Vagina (tissue), 2 donors: Measurements from ENCODE around the gene LEKR1. TPM values are rescaled to one million over a fixed set of nuclear protein-coding genes. Genes with fewer than 3 reads are reported as not detected.

Source experiments
- DNase-seq, 2 donors: peaks; one replicate each; pipeline ENCODE4 v3.0.0-alpha.2; 2017; ENCODE audit errors: extremely low spot score in 2 of 2
- H3K27ac ChIP-seq: fragments of 200-600 bp; sonication (generic); one replicate; pipeline ENCODE4 v1.5.1; 2019
- H3K27me3 ChIP-seq: fragments of 200-600 bp; sonication (generic); one replicate; pipeline ENCODE4 v1.5.1; 2019
- H3K36me3 ChIP-seq, 2 donors: fragments of 200-600 bp; sonication (generic); one replicate each; pipeline ENCODE4 v1.5.1; 2017 to 2019
- H3K4me1 ChIP-seq: fragments of 200-600 bp; sonication (generic); one replicate; pipeline ENCODE4 v1.5.1; 2019
- H3K4me3 ChIP-seq, 2 donors: fragments of 200-600 bp; sonication (generic); 1 replicate in 1 of 2; 2 replicates in 1 of 2; pipeline ENCODE4 v1.5.1; 2016 to 2019
- H3K9me3 ChIP-seq: fragments of 200-600 bp; sonication (generic); one replicate; pipeline ENCODE4 v1.5.1; 2019
- POLR2A ChIP-seq, 2 donors: fragments of 450-650 bp; IDR thresholded peaks; one replicate each; pipeline ENCODE4 v1.6.1; 2017; ENCODE audit warnings: antibody characterized with exemption in 2 of 2, mild to moderate bottlenecking in 2 of 2, moderate library complexity in 2 of 2
- POLR2AphosphoS5 ChIP-seq, 2 donors: sonication (generic); formaldehyde crosslinking; IDR thresholded peaks; one replicate each; pipeline ENCODE4 v1.9.0; 2017; ENCODE audit warnings: antibody characterized with exemption in 2 of 2, mild to moderate bottlenecking in 2 of 2, low read depth in 1 of 2; ENCODE audit not compliant: insufficient read depth in 1 of 2
- intact Hi-C: fragments of 100-400 bp; cut with DNase I; formaldehyde crosslinking; loops from one replicate; pipeline ENCODE4 v1.15.1; 2023
- total RNA-seq: library from RNA; depleted of rRNA; stranded (reverse); fragments of >200 nt; gene quantifications from one replicate; pipeline ENCODE4 v1.2.3, GENCODE V29; 2016
- TF ChIP-seq, protein P1 (sequence below), 3 experiments: fragments of 450-650 bp in 2 of 3; fragments of 200-600 bp in 1 of 3; sonication (generic) in 1 of 3; IDR thresholded peaks; one replicate each; pipeline ENCODE4 v1.5.1; 2017 to 2019; ENCODE audit warnings: antibody characterized with exemption in 3 of 3, mild to moderate bottlenecking in 2 of 3, moderate library complexity in 2 of 3

The LEKR1 gene
- total RNA-seq, 1 donor from 2014 or later = not detected

DNA sequence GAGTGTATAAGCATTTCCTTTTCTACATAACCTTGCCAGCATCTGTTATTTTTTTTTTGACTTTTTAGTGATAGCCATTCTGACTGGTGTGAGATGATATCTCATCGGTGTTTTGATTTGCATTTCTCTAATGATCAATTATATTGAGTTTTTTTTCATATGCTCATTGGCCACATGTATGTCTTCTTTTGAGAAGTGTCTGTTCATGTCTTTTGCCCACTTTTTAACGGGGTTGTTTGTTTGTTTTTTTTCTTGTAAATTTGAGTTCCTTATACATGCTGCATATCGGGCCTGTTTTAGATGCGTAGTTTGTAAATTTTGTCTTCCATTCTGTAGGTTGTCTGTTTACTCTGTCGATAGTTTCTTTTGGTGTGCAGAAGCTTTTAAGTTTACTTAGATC is 89.2 kb downstream of the LEKR1 start:
- Histone ChIP-seq H3K27me3 (no peaks in the 10 kb centered on the region), H3K4me3 (no peak overlapping the region), H3K36me3 (no peaks in the 10 kb centered on the region), H3K27ac (no peak overlapping the region), H3K4me1 (no peaks in the 10 kb centered on the region), H3K9me3 (no peaks in the 10 kb centered on the region)
- no peak for DNase-seq
- intact Hi-C loops = no loop called here
- TF ChIP-seq POLR2AphosphoS5 (IDR thresholded peaks at IDR 0.05; ENCODE audit: insufficient read depth in 1 of 2, low read depth in 1 of 2) (no peak), POLR2A (IDR thresholded peaks at IDR 0.05) (no peak)
- TF ChIP-seq, protein P1, sequence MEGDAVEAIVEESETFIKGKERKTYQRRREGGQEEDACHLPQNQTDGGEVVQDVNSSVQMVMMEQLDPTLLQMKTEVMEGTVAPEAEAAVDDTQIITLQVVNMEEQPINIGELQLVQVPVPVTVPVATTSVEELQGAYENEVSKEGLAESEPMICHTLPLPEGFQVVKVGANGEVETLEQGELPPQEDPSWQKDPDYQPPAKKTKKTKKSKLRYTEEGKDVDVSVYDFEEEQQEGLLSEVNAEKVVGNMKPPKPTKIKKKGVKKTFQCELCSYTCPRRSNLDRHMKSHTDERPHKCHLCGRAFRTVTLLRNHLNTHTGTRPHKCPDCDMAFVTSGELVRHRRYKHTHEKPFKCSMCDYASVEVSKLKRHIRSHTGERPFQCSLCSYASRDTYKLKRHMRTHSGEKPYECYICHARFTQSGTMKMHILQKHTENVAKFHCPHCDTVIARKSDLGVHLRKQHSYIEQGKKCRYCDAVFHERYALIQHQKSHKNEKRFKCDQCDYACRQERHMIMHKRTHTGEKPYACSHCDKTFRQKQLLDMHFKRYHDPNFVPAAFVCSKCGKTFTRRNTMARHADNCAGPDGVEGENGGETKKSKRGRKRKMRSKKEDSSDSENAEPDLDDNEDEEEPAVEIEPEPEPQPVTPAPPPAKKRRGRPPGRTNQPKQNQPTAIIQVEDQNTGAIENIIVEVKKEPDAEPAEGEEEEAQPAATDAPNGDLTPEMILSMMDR (IDR thresholded peaks at IDR 0.05) = no peak

DNA sequence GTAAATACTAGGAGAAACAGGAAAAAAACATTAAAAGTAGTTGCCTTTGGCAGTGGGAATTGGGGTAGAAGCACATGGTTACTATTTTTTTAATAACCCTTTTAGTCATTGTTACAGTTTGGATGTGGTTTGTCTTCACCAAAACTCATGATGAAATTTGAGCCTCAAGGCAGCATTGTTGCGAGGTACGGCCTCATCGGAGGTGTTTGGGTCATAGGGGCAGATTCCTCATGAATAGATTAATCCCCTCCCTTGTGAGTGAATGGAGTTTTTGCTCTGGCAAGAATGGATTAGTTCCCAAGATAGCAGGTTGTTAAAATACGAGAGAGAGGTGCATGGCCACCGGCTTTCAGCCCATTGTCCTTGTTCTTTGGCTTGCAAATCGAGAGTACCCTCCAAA is 92.6 kb downstream of the LEKR1 start:
- Histone ChIP-seq H3K4me1 (no peaks in the 10 kb centered on the region), H3K27me3 (no peaks in the 10 kb centered on the region), H3K9me3 (no peaks in the 10 kb centered on the region), H3K36me3 (no peaks in the 10 kb centered on the region), H3K4me3 (no peak overlapping the region), H3K27ac (no peak overlapping the region)
- TF ChIP-seq POLR2A (IDR thresholded peaks at IDR 0.05) (no peak), POLR2AphosphoS5 (IDR thresholded peaks at IDR 0.05; ENCODE audit: insufficient read depth in 1 of 2, low read depth in 1 of 2) (no peak)
- intact Hi-C loops = no loop called here
- no peak for DNase-seq

DNA sequence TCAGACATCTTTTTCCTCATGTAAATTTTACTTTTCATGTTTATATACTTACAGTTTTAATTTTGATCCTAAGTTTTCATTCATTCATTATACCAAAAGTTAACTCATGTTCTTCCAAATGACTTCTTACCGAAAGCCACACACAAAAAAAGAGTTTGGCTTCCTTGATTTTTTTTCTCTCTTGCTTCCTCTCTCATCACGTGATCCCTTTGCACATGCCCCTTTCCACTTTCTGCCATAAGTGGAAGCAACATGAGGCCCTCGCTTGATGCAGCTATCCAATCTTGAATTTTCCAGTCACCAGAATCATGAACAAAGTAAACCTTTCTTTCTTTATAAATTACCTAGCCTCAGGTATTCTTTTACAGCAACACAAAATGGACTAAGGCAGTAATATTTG is 93.7 kb downstream of the LEKR1 start:
- no peak for DNase-seq
- Histone ChIP-seq H3K27me3 (no peaks in the 10 kb centered on the region), H3K27ac (no peak overlapping the region), H3K36me3 (no peaks in the 10 kb centered on the region), H3K9me3 (no peaks in the 10 kb centered on the region), H3K4me3 (no peak overlapping the region), H3K4me1 (no peaks in the 10 kb centered on the region)
- intact Hi-C loops = no loop called here
- TF ChIP-seq, protein P1 (IDR thresholded peaks at IDR 0.05) = no peak
- TF ChIP-seq POLR2AphosphoS5 (IDR thresholded peaks at IDR 0.05; ENCODE audit: insufficient read depth in 1 of 2, low read depth in 1 of 2) (no peak), POLR2A (IDR thresholded peaks at IDR 0.05) (no peak)

DNA sequence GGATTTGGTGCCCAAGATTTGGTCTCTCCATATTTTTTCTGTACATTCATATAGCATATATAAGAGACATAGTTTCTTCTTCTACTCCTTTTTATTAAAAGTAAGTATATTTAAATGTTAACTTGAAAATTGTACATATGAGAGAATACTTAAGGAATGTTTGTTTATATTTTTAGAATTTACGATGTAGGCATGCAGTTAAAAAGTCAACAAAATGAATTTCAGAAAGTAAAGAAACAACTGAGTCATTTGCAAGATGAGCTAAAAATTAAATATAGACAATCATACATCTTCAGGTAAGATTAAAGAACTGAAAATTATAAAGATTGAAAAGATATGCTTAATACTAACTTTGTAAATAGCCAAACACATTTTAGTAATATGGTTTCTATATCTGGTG is 94.2 kb downstream of the LEKR1 start:
- no peaks in the 10 kb centered on the region for H3K9me3 ChIP-seq

DNA sequence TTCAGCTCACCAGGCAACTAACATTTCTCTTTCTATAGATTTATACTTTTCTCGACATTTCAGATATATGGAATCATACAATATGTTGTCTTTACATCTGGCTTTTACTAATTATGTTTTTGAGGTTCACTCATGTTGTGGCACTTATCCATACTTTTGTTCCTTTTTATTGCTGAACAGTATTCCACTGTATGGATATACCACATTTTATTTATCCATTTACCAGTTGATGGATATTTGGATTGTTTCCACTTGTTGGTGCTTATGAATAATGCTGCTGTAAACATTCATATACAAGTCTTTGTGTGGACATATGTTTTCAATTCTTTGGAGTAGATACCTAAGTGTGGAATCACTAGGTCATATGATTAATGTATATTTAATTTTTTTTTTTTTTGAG is 97.2 kb downstream of the LEKR1 start:
- no peak for TF ChIP-seq POLR2A (IDR thresholded peaks at IDR 0.05)
- TF ChIP-seq, protein P1 (IDR thresholded peaks at IDR 0.05) = no peak
- TF ChIP-seq POLR2AphosphoS5 (IDR thresholded peaks at IDR 0.05; ENCODE audit: insufficient read depth in 1 of 2, low read depth in 1 of 2) = no peak
- DNase-seq = no peak
- Histone ChIP-seq H3K9me3 (no peaks in the 10 kb centered on the region), H3K27ac (no peak overlapping the region), H3K36me3 (no peaks in the 10 kb centered on the region), H3K4me1 (no peaks in the 10 kb centered on the region), H3K4me3 (no peak overlapping the region), H3K27me3 (no peaks in the 10 kb centered on the region)
- intact Hi-C loops = no loop called here

More for the DNA sequence above, 94.2 kb downstream of the LEKR1 start:
- no peak overlapping the region for H3K4me3 ChIP-seq
- no peak for DNase-seq
- H3K4me1 ChIP-seq = no peaks in the 10 kb centered on the region
- intact Hi-C loops = no loop called here
- TF ChIP-seq, protein P1 (IDR thresholded peaks at IDR 0.05) = no peak
- no peak for TF ChIP-seq POLR2A (IDR thresholded peaks at IDR 0.05)
- TF ChIP-seq POLR2AphosphoS5 (IDR thresholded peaks at IDR 0.05; ENCODE audit: insufficient read depth in 1 of 2, low read depth in 1 of 2) = no peak
- no peaks in the 10 kb centered on the region for H3K27me3 ChIP-seq
- H3K27ac ChIP-seq = no peak overlapping the region
- no peaks in the 10 kb centered on the region for H3K36me3 ChIP-seq
